ENCODE data around the gene SAMD8. TPM values are rescaled to one million over a fixed set of nuclear protein-coding genes. Genes with fewer than 3 reads are reported as not detected.

SAMD8 gene
- total and polyA plus RNA-seq, 12 donors: 5.7 to 48.7 (median 29.1) TPM

DNA sequence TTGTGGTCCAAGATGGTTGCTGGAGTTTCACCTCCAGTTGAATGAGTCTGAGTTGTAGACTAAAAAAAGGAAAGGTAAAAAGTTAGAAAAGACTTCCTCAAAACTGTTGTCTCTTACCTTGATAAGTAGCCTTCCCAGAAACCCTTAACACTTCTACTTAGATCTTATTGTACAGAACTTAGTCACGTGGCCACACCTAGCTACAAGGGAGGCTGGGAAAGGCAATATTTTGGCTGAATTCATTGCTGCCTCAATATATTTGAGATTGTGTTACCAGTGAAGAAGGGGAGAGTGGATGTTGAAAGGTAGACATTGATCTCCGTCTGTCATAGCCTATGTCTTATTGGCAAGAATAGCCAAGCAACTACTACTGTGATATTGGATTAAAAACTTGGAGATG lies 63.6 kb downstream of the SAMD8 start:
- no peaks in the 10 kb centered on the region for H3K27me3 ChIP-seq
- peaks cover 0 to 5% of the 10 kb centered on the region in 2 donors for H3K36me3 ChIP-seq (replicated peaks in 1 of 2)
- intact Hi-C loops (cut with DNase I): no loop called here
- DNase-seq: no peak
- H3K4me3 ChIP-seq: no peak overlapping the region
- no peaks in the 10 kb centered on the region for H3K9me3 ChIP-seq (replicated peaks in 1 of 3)
- H3K27ac ChIP-seq: no peak overlapping the region
- TF ChIP-seq, protein P1, sequence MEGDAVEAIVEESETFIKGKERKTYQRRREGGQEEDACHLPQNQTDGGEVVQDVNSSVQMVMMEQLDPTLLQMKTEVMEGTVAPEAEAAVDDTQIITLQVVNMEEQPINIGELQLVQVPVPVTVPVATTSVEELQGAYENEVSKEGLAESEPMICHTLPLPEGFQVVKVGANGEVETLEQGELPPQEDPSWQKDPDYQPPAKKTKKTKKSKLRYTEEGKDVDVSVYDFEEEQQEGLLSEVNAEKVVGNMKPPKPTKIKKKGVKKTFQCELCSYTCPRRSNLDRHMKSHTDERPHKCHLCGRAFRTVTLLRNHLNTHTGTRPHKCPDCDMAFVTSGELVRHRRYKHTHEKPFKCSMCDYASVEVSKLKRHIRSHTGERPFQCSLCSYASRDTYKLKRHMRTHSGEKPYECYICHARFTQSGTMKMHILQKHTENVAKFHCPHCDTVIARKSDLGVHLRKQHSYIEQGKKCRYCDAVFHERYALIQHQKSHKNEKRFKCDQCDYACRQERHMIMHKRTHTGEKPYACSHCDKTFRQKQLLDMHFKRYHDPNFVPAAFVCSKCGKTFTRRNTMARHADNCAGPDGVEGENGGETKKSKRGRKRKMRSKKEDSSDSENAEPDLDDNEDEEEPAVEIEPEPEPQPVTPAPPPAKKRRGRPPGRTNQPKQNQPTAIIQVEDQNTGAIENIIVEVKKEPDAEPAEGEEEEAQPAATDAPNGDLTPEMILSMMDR (IDR thresholded peaks at IDR 0.05): no peak
- no peak for TF ChIP-seq POLR2A (IDR thresholded peaks at IDR 0.05)
- H3K4me1 ChIP-seq (replicated peaks in 1 of 2): peaks cover 0 to 8% of the 10 kb centered on the region in 2 donors
- 96 to 100% (median 98%) methylated on average over 2 of the region's 2 CpGs for WGBS, 4 donors

DNA sequence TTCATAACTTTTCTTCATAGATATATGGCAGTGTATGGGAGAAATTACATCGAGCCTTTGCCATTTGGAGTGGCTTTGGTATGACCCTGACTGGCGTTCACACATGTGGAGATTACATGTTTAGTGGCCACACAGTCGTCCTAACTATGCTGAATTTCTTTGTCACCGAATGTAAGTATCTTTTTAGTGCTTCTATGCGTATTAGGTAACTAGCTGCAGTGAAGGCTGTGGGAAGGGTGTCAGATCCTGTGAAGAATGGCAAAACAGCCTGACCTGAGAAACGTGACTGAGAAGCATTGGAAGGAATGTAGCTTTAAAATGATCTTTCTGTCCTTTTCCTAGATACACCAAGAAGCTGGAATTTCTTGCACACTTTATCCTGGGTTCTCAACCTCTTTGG lies 64.6 kb downstream of the SAMD8 start:
- TF ChIP-seq, protein P1 (IDR thresholded peaks at IDR 0.05): no peak
- no peak for TF ChIP-seq POLR2A (IDR thresholded peaks at IDR 0.05)
- no peaks in the 10 kb centered on the region for H3K27me3 ChIP-seq

DNA sequence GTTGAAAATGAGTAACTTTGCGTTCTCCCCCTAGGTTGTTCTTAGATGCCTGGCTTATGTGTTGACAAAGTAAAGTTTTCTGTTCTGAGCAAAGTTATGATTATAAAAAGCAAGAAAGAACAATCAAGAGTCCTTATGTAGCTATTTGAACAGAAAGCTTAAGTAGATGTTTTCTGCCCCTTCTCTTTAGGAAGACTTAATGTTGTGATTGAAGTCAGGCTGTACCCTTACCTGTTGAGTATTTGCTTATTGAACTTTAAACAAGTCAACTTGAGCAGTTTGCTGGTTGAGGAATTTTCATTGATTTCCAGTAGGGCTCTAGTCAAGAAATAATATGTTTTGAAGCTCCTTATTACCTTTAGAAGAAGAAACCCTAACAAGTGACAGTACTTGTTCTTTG lies 65.3 kb downstream of the SAMD8 start:
- Histone ChIP-seq H3K27ac (no peak overlapping the region), H3K4me3 (no peak overlapping the region), H3K4me1 (replicated peaks in 1 of 2) (peaks cover 9 to 20% of the 10 kb centered on the region in 2 donors), H3K9me3 (replicated peaks in 1 of 3) (no peaks in the 10 kb centered on the region), H3K36me3 (replicated peaks in 1 of 2) (peaks cover 0 to 5% of the 10 kb centered on the region in 2 donors), H3K27me3 (no peaks in the 10 kb centered on the region)
- intact Hi-C loops (cut with DNase I): no loop called here
- DNase-seq: no peak
- 96 to 100% (median 98%) methylated on average over 1 of the region's 1 CpG for WGBS, 4 donors
- TF ChIP-seq POLR2A (IDR thresholded peaks at IDR 0.05): no peak
- TF ChIP-seq, protein P1 (IDR thresholded peaks at IDR 0.05): no peak

More for the DNA sequence above, 64.6 kb downstream of the SAMD8 start:
- Histone ChIP-seq H3K36me3 (replicated peaks in 1 of 2) (peaks cover 0 to 5% of the 10 kb centered on the region in 2 donors), H3K4me3 (no peak overlapping the region), H3K9me3 (replicated peaks in 1 of 3) (no peaks in the 10 kb centered on the region), H3K27ac (no peak overlapping the region), H3K4me1 (replicated peaks in 1 of 2) (peaks cover 9 to 16% of the 10 kb centered on the region in 2 donors)
- no peak for DNase-seq
- intact Hi-C loops (cut with DNase I): no loop called here
- 89 to 94% (median 91%) methylated on average over 6 of the region's 6 CpGs for WGBS, 4 donors

DNA sequence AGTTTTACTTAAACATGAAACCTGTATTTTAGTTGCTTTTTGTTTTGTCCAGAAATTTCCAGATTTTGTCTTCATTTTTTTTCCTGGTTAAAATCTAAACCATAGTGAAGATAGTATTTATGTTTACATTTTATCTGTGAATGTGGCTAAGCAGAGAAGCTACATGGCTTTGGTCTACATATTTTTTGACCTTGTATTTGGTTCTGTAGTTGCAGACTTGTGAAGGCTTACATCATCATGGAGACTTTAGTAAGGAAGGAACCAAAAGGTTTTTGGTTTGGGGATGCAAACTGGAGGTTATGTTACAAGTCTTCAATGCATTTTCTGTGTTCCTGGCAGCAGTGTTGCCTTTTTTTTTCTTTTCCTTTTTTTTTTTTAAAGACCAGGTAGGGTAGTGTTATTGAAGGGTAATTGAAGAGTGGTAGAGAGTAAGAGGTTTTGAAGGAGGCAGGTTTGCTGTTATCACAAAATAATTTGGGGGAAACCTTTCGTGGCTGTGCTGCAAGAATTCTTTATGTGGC lies 68.3 kb downstream of the SAMD8 start:
- peak overlapping the region in 3 of 5 donors; percentile 2 to 69 (median 8) for H3K27ac ChIP-seq
- WGBS, 4 donors: 89 to 98% (median 94%) methylated on average over 1 of the region's 1 CpG
- no peaks in the 10 kb centered on the region for H3K9me3 ChIP-seq (replicated peaks in 1 of 3)
- no peaks in the 10 kb centered on the region for H3K27me3 ChIP-seq
- intact Hi-C loops (cut with DNase I): loop anchor here (10.0 kb wide), 1 partner anchor 65 kb away; the partner anchor contains the start of gene SAMD8 (in 2 of the 2)
- H3K4me3 ChIP-seq: no peak overlapping the region
- TF ChIP-seq, protein P1 (IDR thresholded peaks at IDR 0.05): no peak
- TF ChIP-seq POLR2A (IDR thresholded peaks at IDR 0.05): no peak
- DNase-seq: no peak
- H3K4me1 ChIP-seq (replicated peaks in 1 of 2): peaks cover 9 to 20% of the 10 kb centered on the region in 2 donors
- H3K36me3 ChIP-seq (replicated peaks in 1 of 2): peaks cover 0 to 5% of the 10 kb centered on the region in 2 donors
